A673 (cell line): ENCODE results near the gene TYW5. TPM values are rescaled to one million over a fixed set of nuclear protein-coding genes. Genes with fewer than 3 reads are reported as not detected.

Source experiments
- BruUV-seq: library from RNA; stranded (reverse); fragments of 400-500 nt; replicated peaks from 2 replicates; lab custom pipeline; 2021; lab: Mats Ljungman, UMichigan
- CTCF ChIA-PET: fragments of 300-600 bp; sonication (Branson Sonifier 250); formaldehyde crosslinking; loops from one replicate; lab custom pipeline; 2022; ENCODE audit warnings: antibody characterized with exemption; lab: Charles Lee
- POLR2A ChIA-PET: fragments of 300-600 bp; sonication (Branson Sonifier 250); formaldehyde crosslinking; loops from one replicate; lab custom pipeline; 2022; ENCODE audit warnings: antibody characterized with exemption; ENCODE audit not compliant: low non-redundant PET; lab: Charles Lee
- DNase-seq: peaks from one replicate; pipeline ENCODE4 v3.0.0-alpha.2; 2015; ENCODE audit warnings: low spot score
- H3K27ac ChIP-seq: fragments of 200-600 bp; sonication (generic); 2 replicates; pipeline ENCODE4 v1.5.1; 2016; ENCODE audit warnings: mixed run types, low read depth, mild to moderate bottlenecking, mixed read lengths, antibody characterized with exemption, low read length; ENCODE audit not compliant: poor library complexity, severe bottlenecking
- H3K27me3 ChIP-seq: fragments of 200-600 bp; sonication (generic); replicated peaks from 2 replicates; pipeline ENCODE4 v1.6.1; 2017; ENCODE audit warnings: mixed run types, low read depth, mild to moderate bottlenecking, mixed read lengths, antibody characterized with exemption, low read length; ENCODE audit not compliant: insufficient read depth, poor library complexity
- H3K36me3 ChIP-seq: fragments of 200-600 bp; sonication (generic); 2 replicates; pipeline ENCODE4 v1.6.1; 2016; ENCODE audit warnings: mixed run types, mild to moderate bottlenecking, mixed read lengths, antibody characterized with exemption, low read length; ENCODE audit not compliant: insufficient read depth, poor library complexity, severe bottlenecking
- H3K4me1 ChIP-seq: fragments of 200-600 bp; sonication (generic); 2 replicates; pipeline ENCODE4 v1.6.1; 2017; ENCODE audit warnings: mixed run types, mild to moderate bottlenecking, mixed read lengths, antibody characterized with exemption, low read length; ENCODE audit not compliant: insufficient read depth, poor library complexity, severe bottlenecking
- H3K4me3 ChIP-seq: fragments of 200-600 bp; sonication (generic); 2 replicates; pipeline ENCODE4 v1.5.1; 2016; ENCODE audit warnings: low read depth, mixed run types, mild to moderate bottlenecking, mixed read lengths, low read length; ENCODE audit not compliant: poor library complexity, severe bottlenecking
- H3K9me3 ChIP-seq: fragments of 200-600 bp; sonication (generic); 2 replicates; pipeline ENCODE4 v1.6.1; 2016; ENCODE audit warnings: mixed run types, low read depth, mild to moderate bottlenecking, mixed read lengths, antibody characterized with exemption, low read length; ENCODE audit not compliant: poor library complexity, severe bottlenecking
- EZH2 ChIP-seq: fragments of 200-600 bp; sonication (generic); IDR thresholded peaks from 2 replicates; pipeline ENCODE4 v1.6.1; 2017; ENCODE audit warnings: borderline replicate concordance, low read depth, mild to moderate bottlenecking, mixed read lengths, antibody characterized with exemption, low read length; ENCODE audit not compliant: poor library complexity, severe bottlenecking
- intact Hi-C: fragments of 100-400 bp; cut with micrococcal nuclease; formaldehyde crosslinking; loops from one replicate; pipeline ENCODE4 v1.10.0; 2022; ENCODE audit not compliant: unreplicated experiment
- total RNA-seq: library from RNA; stranded (reverse); gene quantifications from 2 replicates; pipeline ENCODE4 v1.2.3, GENCODE V29; 2021
- TF ChIP-seq, protein P1 (sequence below): fragments of 300-800, 200-600 bp; sonication (generic); conservative IDR thresholded peaks from 2 replicates; pipeline ENCODE4 v1.5.1; 2017; ENCODE audit warnings: low read depth, mild to moderate bottlenecking, antibody characterized with exemption, low read length, moderate library complexity, mixed read lengths

TYW5 gene
- total RNA-seq, 1 experiment from 2014 or later: 6.9 TPM

DNA sequence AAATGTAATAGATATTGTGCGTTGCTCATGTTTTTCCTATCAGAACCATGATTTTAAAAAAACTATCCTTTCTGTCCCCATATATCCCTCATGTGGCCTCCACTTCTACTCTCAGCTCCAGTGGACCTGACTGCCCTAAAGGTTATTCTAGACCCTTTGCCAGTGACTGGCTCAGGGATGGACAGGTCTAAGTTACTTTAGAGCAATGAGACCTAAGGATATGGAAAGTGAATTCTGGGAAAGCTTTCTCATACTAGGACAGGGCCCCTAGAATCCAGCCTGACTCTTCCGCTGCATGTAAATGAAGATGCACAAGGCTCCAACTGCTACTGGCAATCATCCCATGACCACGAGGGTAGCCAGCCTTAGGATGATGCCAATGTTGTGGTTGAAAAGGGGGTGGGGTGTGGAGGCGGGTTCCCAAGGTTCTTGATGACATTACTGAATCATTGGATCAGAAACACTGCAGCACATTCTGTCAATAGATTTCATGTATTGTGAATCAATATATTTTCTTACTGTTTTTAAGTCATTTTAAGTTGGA, 22.9 kb downstream of the TYW5 start:
- no peak overlapping the region for H3K4me3 ChIP-seq
- ChIA-PET POLR2A (no interaction called here), CTCF (no interaction called here)
- TF ChIP-seq, protein P1, sequence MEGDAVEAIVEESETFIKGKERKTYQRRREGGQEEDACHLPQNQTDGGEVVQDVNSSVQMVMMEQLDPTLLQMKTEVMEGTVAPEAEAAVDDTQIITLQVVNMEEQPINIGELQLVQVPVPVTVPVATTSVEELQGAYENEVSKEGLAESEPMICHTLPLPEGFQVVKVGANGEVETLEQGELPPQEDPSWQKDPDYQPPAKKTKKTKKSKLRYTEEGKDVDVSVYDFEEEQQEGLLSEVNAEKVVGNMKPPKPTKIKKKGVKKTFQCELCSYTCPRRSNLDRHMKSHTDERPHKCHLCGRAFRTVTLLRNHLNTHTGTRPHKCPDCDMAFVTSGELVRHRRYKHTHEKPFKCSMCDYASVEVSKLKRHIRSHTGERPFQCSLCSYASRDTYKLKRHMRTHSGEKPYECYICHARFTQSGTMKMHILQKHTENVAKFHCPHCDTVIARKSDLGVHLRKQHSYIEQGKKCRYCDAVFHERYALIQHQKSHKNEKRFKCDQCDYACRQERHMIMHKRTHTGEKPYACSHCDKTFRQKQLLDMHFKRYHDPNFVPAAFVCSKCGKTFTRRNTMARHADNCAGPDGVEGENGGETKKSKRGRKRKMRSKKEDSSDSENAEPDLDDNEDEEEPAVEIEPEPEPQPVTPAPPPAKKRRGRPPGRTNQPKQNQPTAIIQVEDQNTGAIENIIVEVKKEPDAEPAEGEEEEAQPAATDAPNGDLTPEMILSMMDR: no peak
- no peak for TF ChIP-seq EZH2
- BruUV-seq: no TSS peak
- H3K9me3 ChIP-seq: no peaks in the 10 kb centered on the region
- H3K27ac ChIP-seq: no peak overlapping the region
- intact Hi-C loops: no loop called here
- H3K4me1 ChIP-seq: peaks cover 9% of the 10 kb centered on the region
- DNase-seq: no peak
- peaks cover 48% of the 10 kb centered on the region for H3K36me3 ChIP-seq
- H3K27me3 ChIP-seq: no peaks in the 10 kb centered on the region

DNA sequence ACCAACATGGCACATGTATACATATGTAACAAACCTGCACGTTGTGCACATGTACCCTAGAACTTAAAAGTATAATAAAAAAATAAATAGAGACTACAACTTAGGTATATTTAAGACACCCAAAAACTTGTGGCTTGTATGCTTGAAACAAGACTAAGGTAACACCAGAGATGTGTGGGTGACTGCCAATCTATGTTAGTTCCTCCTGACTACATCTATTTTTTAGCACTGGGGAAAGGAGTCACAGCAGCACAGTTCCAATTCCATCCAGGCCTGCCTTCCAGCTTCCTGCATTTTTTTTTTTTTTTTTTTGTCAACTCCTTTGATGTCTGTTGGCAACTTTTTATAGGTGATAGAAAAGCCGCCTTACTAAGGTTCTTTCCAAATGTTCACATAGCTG, 26.0 kb downstream of the TYW5 start:
- Histone ChIP-seq H3K4me3 (no peak overlapping the region), H3K9me3 (no peaks in the 10 kb centered on the region), H3K27me3 (no peaks in the 10 kb centered on the region), H3K4me1 (peaks cover 8% of the 10 kb centered on the region), H3K27ac (no peak overlapping the region), H3K36me3 (peaks cover 56% of the 10 kb centered on the region)
- POLR2A ChIA-PET: no interaction called here
- no peak for DNase-seq
- intact Hi-C loops: no loop called here
- no peak for TF ChIP-seq EZH2
- TF ChIP-seq, protein P1: no peak
- no TSS peak for BruUV-seq
- CTCF ChIA-PET: no interaction called here

DNA sequence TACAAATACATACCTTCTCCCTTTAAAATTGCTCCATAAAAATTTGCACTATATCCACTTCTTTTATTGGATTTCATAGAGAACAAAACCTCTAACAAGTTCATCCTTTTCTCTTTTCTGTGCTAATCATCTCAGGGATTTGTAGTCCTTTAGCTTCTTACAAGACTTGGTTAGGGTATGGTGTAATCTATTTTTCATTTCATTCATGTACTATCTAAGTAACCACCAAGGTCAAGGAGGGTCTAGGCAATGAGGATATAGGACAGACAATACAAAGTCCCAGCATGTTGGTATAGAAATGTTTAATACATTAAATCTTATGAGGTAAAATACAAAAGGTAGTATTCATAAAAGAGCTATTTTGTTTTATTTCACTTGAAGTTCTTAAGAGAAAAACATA, 26.7 kb downstream of the TYW5 start:
- ChIA-PET POLR2A (no interaction called here), CTCF (no interaction called here)
- no peak for DNase-seq
- intact Hi-C loops: no loop called here
- Histone ChIP-seq H3K4me1 (peaks cover 2% of the 10 kb centered on the region), H3K4me3 (no peak overlapping the region), H3K27me3 (no peaks in the 10 kb centered on the region), H3K9me3 (no peaks in the 10 kb centered on the region), H3K36me3 (peaks cover 56% of the 10 kb centered on the region), H3K27ac (no peak overlapping the region)
- no TSS peak for BruUV-seq
- no peak for TF ChIP-seq EZH2
- TF ChIP-seq, protein P1: no peak
